ENCODE results near the gene MTHFSD.

The MTHFSD gene

GRCh38 chr16:86549076-86549892 is 5.8 kb downstream of the MTHFSD start:
- no peaks in the 10 kb centered on the region for H3K36me3 ChIP-seq (ENCODE audit: control insufficient read depth, insufficient read depth, low read length)
- no peaks in the 10 kb centered on the region for H3K4me1 ChIP-seq (ENCODE audit: control insufficient read depth, insufficient read depth, low read length)
- no peaks in the 10 kb centered on the region for H3K9me3 ChIP-seq (ENCODE audit: control insufficient read depth, low read length)
- H3K27me3 ChIP-seq (ENCODE audit: control insufficient read depth, insufficient read depth, low read length) = no peaks in the 10 kb centered on the region
- H3K9ac ChIP-seq (ENCODE audit: low read length) = no peak overlapping the region
- H3K4me3 ChIP-seq (ENCODE audit: low read length) = no peak overlapping the region

GRCh38 chr16:86547286-86547685 is 7.7 kb downstream of the MTHFSD start:
- H3K36me3 ChIP-seq (ENCODE audit: control insufficient read depth, insufficient read depth, low read length) = no peaks in the 10 kb centered on the region
- H3K27me3 ChIP-seq (ENCODE audit: control insufficient read depth, insufficient read depth, low read length) = no peaks in the 10 kb centered on the region
- no peaks in the 10 kb centered on the region for H3K9me3 ChIP-seq (ENCODE audit: control insufficient read depth, low read length)
- H3K9ac ChIP-seq (ENCODE audit: low read length) = no peak overlapping the region
- H3K4me1 ChIP-seq (ENCODE audit: control insufficient read depth, insufficient read depth, low read length) = no peaks in the 10 kb centered on the region
- H3K4me3 ChIP-seq (ENCODE audit: low read length) = no peak overlapping the region

GRCh38 chr16:86546638-86547013 is 8.4 kb downstream of the MTHFSD start:
- Histone ChIP-seq H3K36me3 (ENCODE audit: control insufficient read depth, insufficient read depth, low read length) (no peaks in the 10 kb centered on the region), H3K9ac (ENCODE audit: low read length) (no peak overlapping the region), H3K27me3 (ENCODE audit: control insufficient read depth, insufficient read depth, low read length) (no peaks in the 10 kb centered on the region), H3K4me1 (ENCODE audit: control insufficient read depth, insufficient read depth, low read length) (no peaks in the 10 kb centered on the region), H3K4me3 (ENCODE audit: low read length) (no peak overlapping the region), H3K9me3 (ENCODE audit: control insufficient read depth, low read length) (no peaks in the 10 kb centered on the region)

GRCh38 chr16:86545954-86546637 is 8.9 kb downstream of the MTHFSD start:
- Histone ChIP-seq H3K4me3 (ENCODE audit: low read length) (no peak overlapping the region), H3K27me3 (ENCODE audit: control insufficient read depth, insufficient read depth, low read length) (no peaks in the 10 kb centered on the region), H3K36me3 (ENCODE audit: control insufficient read depth, insufficient read depth, low read length) (no peaks in the 10 kb centered on the region), H3K4me1 (ENCODE audit: control insufficient read depth, insufficient read depth, low read length) (no peaks in the 10 kb centered on the region), H3K9ac (ENCODE audit: low read length) (no peak overlapping the region), H3K9me3 (ENCODE audit: control insufficient read depth, low read length) (no peaks in the 10 kb centered on the region)

GRCh38 chr16:86545481-86545880 is 9.6 kb downstream of the MTHFSD start:
- H3K9me3 ChIP-seq (ENCODE audit: control insufficient read depth, low read length) = no peaks in the 10 kb centered on the region
- H3K27me3 ChIP-seq (ENCODE audit: control insufficient read depth, insufficient read depth, low read length) = no peaks in the 10 kb centered on the region
- H3K9ac ChIP-seq (ENCODE audit: low read length) = no peak overlapping the region
- no peak overlapping the region for H3K4me3 ChIP-seq (ENCODE audit: low read length)
- no peaks in the 10 kb centered on the region for H3K4me1 ChIP-seq (ENCODE audit: control insufficient read depth, insufficient read depth, low read length)
- H3K36me3 ChIP-seq (ENCODE audit: control insufficient read depth, insufficient read depth, low read length) = no peaks in the 10 kb centered on the region

- Histone ChIP-seq H3K4me3 (ENCODE audit: low read length) (no peak overlapping the region), H3K9me3 (ENCODE audit: control insufficient read depth, low read length) (no peaks in the 10 kb centered on the region), H3K27me3 (ENCODE audit: control insufficient read depth, insufficient read depth, low read length) (no peaks in the 10 kb centered on the region), H3K9ac (ENCODE audit: low read length) (no peak overlapping the region), H3K36me3 (ENCODE audit: control insufficient read depth, insufficient read depth, low read length) (no peaks in the 10 kb centered on the region), H3K4me1 (ENCODE audit: control insufficient read depth, insufficient read depth, low read length) (no peaks in the 10 kb centered on the region)
These were observed 12.0 kb downstream of the MTHFSD start for GRCh38 chr16:86542756-86543750.

GRCh38 chr16:86541560-86541959 is 13.5 kb downstream of the MTHFSD start:
- Histone ChIP-seq H3K27me3 (ENCODE audit: control insufficient read depth, insufficient read depth, low read length) (no peaks in the 10 kb centered on the region), H3K9ac (ENCODE audit: low read length) (no peak overlapping the region), H3K4me1 (ENCODE audit: control insufficient read depth, insufficient read depth, low read length) (no peaks in the 10 kb centered on the region), H3K9me3 (ENCODE audit: control insufficient read depth, low read length) (no peaks in the 10 kb centered on the region), H3K36me3 (ENCODE audit: control insufficient read depth, insufficient read depth, low read length) (no peaks in the 10 kb centered on the region), H3K4me3 (ENCODE audit: low read length) (no peak overlapping the region)

GRCh38 chr16:86540894-86541293 is 14.1 kb downstream of the MTHFSD start:
- Histone ChIP-seq H3K9me3 (ENCODE audit: control insufficient read depth, low read length) (no peaks in the 10 kb centered on the region), H3K4me1 (ENCODE audit: control insufficient read depth, insufficient read depth, low read length) (no peaks in the 10 kb centered on the region), H3K27me3 (ENCODE audit: control insufficient read depth, insufficient read depth, low read length) (no peaks in the 10 kb centered on the region), H3K36me3 (ENCODE audit: control insufficient read depth, insufficient read depth, low read length) (no peaks in the 10 kb centered on the region), H3K9ac (ENCODE audit: low read length) (no peak overlapping the region), H3K4me3 (ENCODE audit: low read length) (no peak overlapping the region)

- H3K36me3 ChIP-seq (ENCODE audit: control insufficient read depth, insufficient read depth, low read length) = no peaks in the 10 kb centered on the region
- H3K4me1 ChIP-seq (ENCODE audit: control insufficient read depth, insufficient read depth, low read length) = no peaks in the 10 kb centered on the region
- no peak overlapping the region for H3K4me3 ChIP-seq (ENCODE audit: low read length)
- H3K9ac ChIP-seq (ENCODE audit: low read length) = no peak overlapping the region
- no peaks in the 10 kb centered on the region for H3K9me3 ChIP-seq (ENCODE audit: control insufficient read depth, low read length)
- no peaks in the 10 kb centered on the region for H3K27me3 ChIP-seq (ENCODE audit: control insufficient read depth, insufficient read depth, low read length)
These were observed 16.7 kb downstream of the MTHFSD start for GRCh38 chr16:86538196-86538780.

- H3K36me3 ChIP-seq (ENCODE audit: control insufficient read depth, insufficient read depth, low read length) = no peaks in the 10 kb centered on the region
These were observed 17.5 kb downstream of the MTHFSD start for GRCh38 chr16:86537486-86537885.

GRCh38 chr16:86536621-86537020 is 18.4 kb downstream of the MTHFSD start:
- no peak overlapping the region for H3K9ac ChIP-seq (ENCODE audit: low read length)
- H3K4me1 ChIP-seq (ENCODE audit: control insufficient read depth, insufficient read depth, low read length) = no peaks in the 10 kb centered on the region
- no peaks in the 10 kb centered on the region for H3K36me3 ChIP-seq (ENCODE audit: control insufficient read depth, insufficient read depth, low read length)
- H3K4me3 ChIP-seq (ENCODE audit: low read length) = no peak overlapping the region
- no peaks in the 10 kb centered on the region for H3K9me3 ChIP-seq (ENCODE audit: control insufficient read depth, low read length)
- H3K27me3 ChIP-seq (ENCODE audit: control insufficient read depth, insufficient read depth, low read length) = no peaks in the 10 kb centered on the region

More at GRCh38 chr16:86537486-86537885, 17.5 kb downstream of the MTHFSD start:
- H3K27me3 ChIP-seq (ENCODE audit: control insufficient read depth, insufficient read depth, low read length) = no peaks in the 10 kb centered on the region
- no peaks in the 10 kb centered on the region for H3K9me3 ChIP-seq (ENCODE audit: control insufficient read depth, low read length)
- H3K4me3 ChIP-seq (ENCODE audit: low read length) = no peak overlapping the region
- no peaks in the 10 kb centered on the region for H3K4me1 ChIP-seq (ENCODE audit: control insufficient read depth, insufficient read depth, low read length)
- H3K9ac ChIP-seq (ENCODE audit: low read length) = no peak overlapping the region
